ENCODE results near the gene EIF2A.

DNA sequence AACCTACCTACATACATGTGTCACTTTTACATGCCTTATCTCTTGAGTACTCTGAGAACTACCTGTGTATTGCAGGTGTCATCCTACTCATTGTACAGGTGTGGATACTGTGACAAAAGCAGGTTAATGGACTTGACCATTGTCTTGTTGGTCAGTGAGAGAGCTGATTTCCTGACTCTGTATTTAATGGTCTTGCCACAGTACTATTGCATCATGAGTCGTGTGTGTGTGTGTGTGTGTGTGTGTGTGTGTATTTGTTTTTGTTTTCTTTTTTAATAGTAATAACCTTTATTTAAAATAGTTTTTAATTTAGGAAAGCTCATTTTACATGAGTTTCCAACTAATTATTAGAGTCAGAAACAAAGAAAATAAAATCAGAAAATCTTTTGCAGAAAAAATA, 64.2 kb downstream of the EIF2A start:
- TF ChIP-seq, protein P1, sequence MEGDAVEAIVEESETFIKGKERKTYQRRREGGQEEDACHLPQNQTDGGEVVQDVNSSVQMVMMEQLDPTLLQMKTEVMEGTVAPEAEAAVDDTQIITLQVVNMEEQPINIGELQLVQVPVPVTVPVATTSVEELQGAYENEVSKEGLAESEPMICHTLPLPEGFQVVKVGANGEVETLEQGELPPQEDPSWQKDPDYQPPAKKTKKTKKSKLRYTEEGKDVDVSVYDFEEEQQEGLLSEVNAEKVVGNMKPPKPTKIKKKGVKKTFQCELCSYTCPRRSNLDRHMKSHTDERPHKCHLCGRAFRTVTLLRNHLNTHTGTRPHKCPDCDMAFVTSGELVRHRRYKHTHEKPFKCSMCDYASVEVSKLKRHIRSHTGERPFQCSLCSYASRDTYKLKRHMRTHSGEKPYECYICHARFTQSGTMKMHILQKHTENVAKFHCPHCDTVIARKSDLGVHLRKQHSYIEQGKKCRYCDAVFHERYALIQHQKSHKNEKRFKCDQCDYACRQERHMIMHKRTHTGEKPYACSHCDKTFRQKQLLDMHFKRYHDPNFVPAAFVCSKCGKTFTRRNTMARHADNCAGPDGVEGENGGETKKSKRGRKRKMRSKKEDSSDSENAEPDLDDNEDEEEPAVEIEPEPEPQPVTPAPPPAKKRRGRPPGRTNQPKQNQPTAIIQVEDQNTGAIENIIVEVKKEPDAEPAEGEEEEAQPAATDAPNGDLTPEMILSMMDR (IDR thresholded peaks at IDR 0.05; ENCODE audit: borderline replicate concordance, extremely low read depth, low read length, poor library complexity, severe bottlenecking), result no peak
- TF ChIP-seq EZH2 (IDR thresholded peaks at IDR 0.05; ENCODE audit: borderline replicate concordance, low read depth, low read length, severe bottlenecking), result no peak

Data from DND-41 (cell line).